Glutamatergic neuron (in vitro differentiated cells): Measurements from ENCODE around the gene SLC35F3. TPM values are rescaled to one million over a fixed set of nuclear protein-coding genes. Genes with fewer than 3 reads are reported as not detected.

ENCODE experiments used
- DNase-seq: peaks from one replicate; pipeline ENCODE4 v3.0.0; 2022
- H3K27ac Mint-ChIP-seq: one replicate; pipeline ENCODE4 v1.8.0; 2020; ENCODE audit warnings: mild to moderate bottlenecking, mixed read lengths, inconsistent platforms; ENCODE audit not compliant: unreplicated experiment
- H3K27me3 Mint-ChIP-seq: one replicate; pipeline ENCODE4 v1.8.0; 2020; ENCODE audit warnings: mild to moderate bottlenecking, moderate library complexity, mixed read lengths, inconsistent platforms; ENCODE audit not compliant: unreplicated experiment
- H3K36me3 Mint-ChIP-seq: one replicate; pipeline ENCODE4 v1.8.0; 2020; ENCODE audit warnings: mild to moderate bottlenecking, mixed read lengths, inconsistent platforms; ENCODE audit not compliant: unreplicated experiment
- H3K4me1 Mint-ChIP-seq: one replicate; pipeline ENCODE4 v1.8.0; 2020; ENCODE audit warnings: mild to moderate bottlenecking, low read depth, mixed read lengths, inconsistent platforms; ENCODE audit not compliant: unreplicated experiment
- H3K4me3 Mint-ChIP-seq: one replicate; pipeline ENCODE4 v1.8.0; 2020; ENCODE audit warnings: mild to moderate bottlenecking, mixed read lengths, inconsistent platforms; ENCODE audit not compliant: unreplicated experiment
- H3K9me3 Mint-ChIP-seq: one replicate; pipeline ENCODE4 v1.8.0; 2020; ENCODE audit warnings: mild to moderate bottlenecking, moderate library complexity, mixed read lengths, inconsistent platforms; ENCODE audit not compliant: unreplicated experiment
- total RNA-seq: library from RNA; stranded (reverse); fragmentation: NEBNext Ultra II Directional; extraction: Animal tissue kit (Norgen Biotek cat#: 25700); gene quantifications from one replicate; pipeline ENCODE4 v1.2.1, GENCODE V29; 2021; ENCODE audit not compliant: unreplicated experiment
- TF ChIP-seq, protein P1 (sequence below): fragments of 200-600 bp; sonication (generic); IDR thresholded peaks from one replicate; pipeline ENCODE4 v1.5.0; 2021; ENCODE audit not compliant: partially characterized antibody, unreplicated experiment

SLC35F3 gene
- total RNA-seq, 1 donor from 2014 or later = 0.98 TPM

DNA sequence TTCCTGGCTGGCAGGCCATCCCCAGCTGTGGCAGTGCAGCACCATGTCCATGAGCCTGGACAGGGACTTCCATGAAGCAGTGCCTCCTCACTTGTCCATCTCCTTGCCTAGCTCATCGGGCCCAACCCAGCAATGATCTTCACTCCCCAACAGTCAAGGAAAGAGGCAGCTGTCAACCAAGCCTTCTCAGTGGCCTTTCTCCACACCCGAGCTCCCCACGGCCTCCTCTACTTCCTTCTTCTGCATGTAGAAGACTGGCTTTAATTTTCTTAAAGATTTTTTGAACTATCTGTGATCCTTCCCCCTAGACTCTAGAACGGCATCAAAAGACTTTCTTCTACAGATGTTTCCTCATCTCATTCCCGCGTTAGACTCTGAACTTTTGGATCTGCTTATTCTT is 403.2 kb downstream of the SLC35F3 start:
- Mint-ChIP-seq H3K9me3 (no peaks in the 10 kb centered on the region), H3K27ac (no peak overlapping the region), H3K4me1 (no peaks in the 10 kb centered on the region), H3K36me3 (no peaks in the 10 kb centered on the region), H3K27me3 (no peaks in the 10 kb centered on the region), H3K4me3 (no peak overlapping the region)
- DNase-seq = no peak
- TF ChIP-seq, protein P1, sequence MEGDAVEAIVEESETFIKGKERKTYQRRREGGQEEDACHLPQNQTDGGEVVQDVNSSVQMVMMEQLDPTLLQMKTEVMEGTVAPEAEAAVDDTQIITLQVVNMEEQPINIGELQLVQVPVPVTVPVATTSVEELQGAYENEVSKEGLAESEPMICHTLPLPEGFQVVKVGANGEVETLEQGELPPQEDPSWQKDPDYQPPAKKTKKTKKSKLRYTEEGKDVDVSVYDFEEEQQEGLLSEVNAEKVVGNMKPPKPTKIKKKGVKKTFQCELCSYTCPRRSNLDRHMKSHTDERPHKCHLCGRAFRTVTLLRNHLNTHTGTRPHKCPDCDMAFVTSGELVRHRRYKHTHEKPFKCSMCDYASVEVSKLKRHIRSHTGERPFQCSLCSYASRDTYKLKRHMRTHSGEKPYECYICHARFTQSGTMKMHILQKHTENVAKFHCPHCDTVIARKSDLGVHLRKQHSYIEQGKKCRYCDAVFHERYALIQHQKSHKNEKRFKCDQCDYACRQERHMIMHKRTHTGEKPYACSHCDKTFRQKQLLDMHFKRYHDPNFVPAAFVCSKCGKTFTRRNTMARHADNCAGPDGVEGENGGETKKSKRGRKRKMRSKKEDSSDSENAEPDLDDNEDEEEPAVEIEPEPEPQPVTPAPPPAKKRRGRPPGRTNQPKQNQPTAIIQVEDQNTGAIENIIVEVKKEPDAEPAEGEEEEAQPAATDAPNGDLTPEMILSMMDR = no peak

DNA sequence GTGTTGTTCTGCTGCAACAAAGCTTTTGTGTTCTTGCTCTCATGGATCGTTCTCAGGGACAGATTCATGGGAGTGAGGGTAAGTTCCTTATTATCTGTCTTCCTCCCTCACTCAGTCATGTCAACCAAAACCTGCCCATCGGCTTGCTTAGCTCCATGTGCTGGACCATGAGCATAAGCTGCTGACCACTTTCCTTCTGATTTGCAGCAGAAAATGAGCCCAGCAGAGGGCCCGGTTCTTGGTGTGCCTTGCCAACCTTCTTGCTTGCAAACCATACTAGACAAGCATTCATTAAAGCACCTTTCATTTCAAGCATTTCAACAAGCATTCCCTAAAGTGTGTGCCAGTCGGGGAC is 404.7 kb downstream of the SLC35F3 start:
- Mint-ChIP-seq H3K4me1 (no peaks in the 10 kb centered on the region), H3K27me3 (no peaks in the 10 kb centered on the region), H3K27ac (no peak overlapping the region), H3K36me3 (no peaks in the 10 kb centered on the region), H3K9me3 (no peaks in the 10 kb centered on the region), H3K4me3 (no peak overlapping the region)
- TF ChIP-seq, protein P1 = no peak
- no peak for DNase-seq

DNA sequence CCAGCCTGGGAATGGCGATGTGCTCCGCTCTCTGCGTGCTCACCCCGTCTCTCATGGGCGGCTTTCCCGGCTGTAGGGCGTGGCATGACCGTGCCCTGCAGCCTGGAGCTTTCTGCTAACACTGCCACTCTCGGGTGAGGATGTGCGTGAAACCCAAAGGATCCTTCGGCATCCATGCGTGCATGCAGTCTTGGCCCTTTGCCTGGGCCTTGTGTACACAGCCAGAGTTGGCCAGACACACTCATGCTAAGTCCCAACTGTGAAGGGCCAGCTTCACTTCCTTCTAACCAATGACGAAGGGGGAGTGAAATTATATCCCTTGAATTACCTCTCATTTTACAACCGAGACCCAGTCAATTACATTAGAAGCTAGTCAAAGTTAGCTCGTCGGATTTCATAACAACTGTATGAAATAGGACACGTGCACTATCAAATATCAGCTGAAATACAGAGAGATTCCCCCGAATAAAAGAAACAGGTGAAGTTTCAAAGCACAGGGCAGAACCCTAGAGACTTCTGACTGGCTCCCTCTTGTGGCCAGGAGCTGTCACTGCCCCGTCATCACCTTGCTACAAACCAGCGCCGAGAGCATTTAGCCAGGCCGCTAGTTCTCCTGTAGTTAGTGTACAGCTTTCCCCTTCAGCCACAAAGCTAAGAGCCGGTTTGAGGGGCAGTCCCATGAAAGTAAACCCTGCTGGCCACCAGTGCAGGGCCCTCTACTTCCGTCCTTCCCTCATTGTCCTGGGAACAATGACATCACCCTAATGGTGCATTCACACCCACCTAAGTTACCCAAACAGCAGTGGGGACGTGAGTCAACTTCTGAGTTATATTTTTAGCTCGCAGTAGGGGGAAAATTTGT is 405.4 kb downstream of the SLC35F3 start:
- no peaks in the 10 kb centered on the region for H3K27me3 Mint-ChIP-seq
- no peaks in the 10 kb centered on the region for H3K9me3 Mint-ChIP-seq
- peak; percentile 74 for DNase-seq
- H3K36me3 Mint-ChIP-seq = no peaks in the 10 kb centered on the region
- H3K27ac Mint-ChIP-seq = no peak overlapping the region
- no peaks in the 10 kb centered on the region for H3K4me1 Mint-ChIP-seq
- no peak overlapping the region for H3K4me3 Mint-ChIP-seq
- TF ChIP-seq, protein P1 = peak; percentile 93

DNA sequence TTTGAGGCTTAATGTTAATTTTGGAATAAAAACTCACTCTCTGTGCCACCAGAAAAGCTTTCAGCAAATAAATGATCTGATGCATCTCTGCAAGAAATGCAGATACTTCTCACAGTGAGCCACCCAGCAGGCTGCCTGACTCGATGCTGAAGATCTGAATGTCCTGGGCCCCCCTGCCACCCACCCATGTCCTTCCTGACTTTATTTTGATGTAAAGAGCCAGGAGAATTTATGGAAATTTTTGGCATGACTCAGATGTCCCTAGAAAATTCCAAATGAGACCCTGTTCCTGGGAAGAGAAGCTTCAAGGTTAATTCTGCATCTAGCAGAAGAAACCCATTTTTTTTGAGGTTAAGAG is 406.0 kb downstream of the SLC35F3 start:
- DNase-seq = no peak
- Mint-ChIP-seq H3K4me1 (no peaks in the 10 kb centered on the region), H3K4me3 (no peak overlapping the region), H3K27me3 (no peaks in the 10 kb centered on the region), H3K36me3 (no peaks in the 10 kb centered on the region), H3K9me3 (no peaks in the 10 kb centered on the region), H3K27ac (no peak overlapping the region)
- TF ChIP-seq, protein P1 = no peak

DNA sequence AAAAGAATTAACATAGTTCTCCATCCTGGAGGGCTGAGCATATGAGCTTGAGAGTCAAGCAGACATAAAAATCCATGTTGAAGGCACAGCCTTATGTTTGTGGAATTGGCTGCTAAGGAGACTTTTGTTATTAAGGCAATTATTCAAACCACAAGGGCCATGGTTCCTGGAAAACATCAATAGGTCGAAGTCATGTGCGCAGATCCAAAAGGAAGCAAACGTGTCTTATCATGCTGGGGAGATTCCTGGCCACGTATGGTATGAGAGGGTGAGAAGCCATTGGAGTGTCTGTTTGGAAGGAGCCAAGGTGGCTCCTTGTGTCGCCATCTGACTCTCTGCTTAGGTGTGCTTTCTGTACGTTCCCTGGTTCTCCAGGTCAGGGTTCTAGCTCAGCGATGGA is 406.9 kb downstream of the SLC35F3 start:
- Mint-ChIP-seq H3K36me3 (no peaks in the 10 kb centered on the region), H3K9me3 (no peaks in the 10 kb centered on the region), H3K27ac (no peak overlapping the region), H3K27me3 (no peaks in the 10 kb centered on the region), H3K4me3 (no peak overlapping the region), H3K4me1 (no peaks in the 10 kb centered on the region)
- no peak for DNase-seq
- TF ChIP-seq, protein P1 = no peak
